Heart left ventricle (tissue), 13 donors: Measurements from ENCODE around the gene ZCCHC18.

Experiments
- CTCF ChIP-seq, 12 donors: fragments of 200-600 bp; sonication (generic) in 4 of 12; IDR thresholded peaks; one replicate each; pipeline versions ENCODE4 v1.5.0 to v1.8.0; 2018 to 2022; ENCODE audit warnings: antibody characterized with exemption in 12 of 12, mild to moderate bottlenecking in 5 of 12
- POLR2A ChIP-seq, 2 donors: fragments of 450-650 bp; IDR thresholded peaks; one replicate each; pipeline ENCODE4 v1.6.1; 2017; ENCODE audit warnings: antibody characterized with exemption in 2 of 2, mild to moderate bottlenecking in 2 of 2, moderate library complexity in 2 of 2
- donor health status: ischemic (EF 13 %, LVEDD 7.1; RV severe dilation, severe dysfunction).
- donor health status: DM: no; HTN: yes; CAD: no.
- donor health status: DM: no; HTN: no; CAD: no.
- donor health status: ischemic (EF 25% LVEDD 6.9; RV normal size, moderate dysfunction).
- donor health status: ischemic (EF 25% LVEDD 5.7; RV mildly dilated, moderate dysfunction).
- donor health status: ischemic (EF 35%, LVEDD 5.7; RV mildly dilated, moderate dysfunction).
- donor health status: nonischemic (EF 11% LVEDD 7.7; RV severe dilation, severe dysfunction).
- donor health status: DM: yes; HTN: yes; CAD: no.
- donor health status: PGD.
- donor health status: ischemic (EF 29% LVEDD 5.4; RV normal size, mild dysfunction).
- donor health status: nonischemic (EF 23%, LVEDD 6.1; RV moderate dilation, normal function).

GRCh38 chrX:104085919-104086318, 26.4 kb upstream of the ZCCHC18 start:
- no peak for TF ChIP-seq CTCF (IDR thresholded peaks at IDR 0.05)
- TF ChIP-seq POLR2A (IDR thresholded peaks at IDR 0.05), result no peak
